Keratinocyte (primary cell): ENCODE results near the gene ZNF648. TPM values are rescaled to one million over a fixed set of nuclear protein-coding genes. Genes with fewer than 3 reads are reported as not detected.
A peak's percentile ranks its signal among the peaks of the same experiment; 100 is the strongest.

Experiments used
- DNase-seq: peaks from one replicate; pipeline ENCODE4 v3.0.0-alpha.2; 2011; ENCODE audit warnings: low read depth, missing footprints, low spot score
- FAIRE-seq: peaks from 2 replicates; lab custom pipeline; 2011; peaks lifted over from hg19 to GRCh38; lab: Jason Lieb, UNC
- H2AFZ ChIP-seq: 2 replicates; pipeline ENCODE4 v1.6.0; 2012; ENCODE audit warnings: low read length, control low read depth, inconsistent platforms; ENCODE audit not compliant: control insufficient read depth
- H3K27ac ChIP-seq: 2 replicates; pipeline ENCODE4 v1.5.1; 2011; ENCODE audit warnings: low read length; ENCODE audit not compliant: control insufficient read depth, insufficient read depth
- H3K27me3 ChIP-seq: 3 replicates; pipeline ENCODE4 v1.6.0; 2011; ENCODE audit warnings: low read length; ENCODE audit not compliant: control insufficient read depth, insufficient read depth; ENCODE audit errors: extremely low read depth
- H3K36me3 ChIP-seq, 2 experiments: 2 replicates in 1 of 2; 3 replicates in 1 of 2; pipeline ENCODE4 v1.5.1; 2011; ENCODE audit warnings: low read length in 2 of 2, mild to moderate bottlenecking in 1 of 2; ENCODE audit not compliant: control insufficient read depth in 2 of 2, insufficient read depth in 2 of 2; ENCODE audit errors: extremely low read depth in 1 of 2
- H3K4me1 ChIP-seq: 3 replicates; pipeline ENCODE4 v1.5.1; 2011; ENCODE audit warnings: low read length; ENCODE audit not compliant: control insufficient read depth, insufficient read depth; ENCODE audit errors: extremely low read depth
- H3K4me2 ChIP-seq: 3 replicates; pipeline ENCODE4 v1.6.0; 2011; ENCODE audit warnings: low read depth, low read length; ENCODE audit not compliant: control insufficient read depth, insufficient read depth; ENCODE audit errors: extremely low read depth
- H3K4me3 ChIP-seq, 3 experiments: fragments of 200-600 bp in 1 of 3; sonication (generic) in 1 of 3; 2 replicates in 2 of 3; 3 replicates in 1 of 3; pipeline ENCODE4 v1.5.1; 2011 to 2016; ENCODE audit warnings: low read length in 3 of 3, mild to moderate bottlenecking in 3 of 3, control low read depth in 2 of 3, inconsistent platforms in 1 of 3, low read depth in 1 of 3, mixed read lengths in 1 of 3, mixed run types in 1 of 3, moderate library complexity in 1 of 3; ENCODE audit not compliant: control insufficient read depth in 2 of 3, insufficient read depth in 2 of 3; ENCODE audit errors: extremely low read depth in 1 of 3
- H3K79me2 ChIP-seq: 2 replicates; pipeline ENCODE4 v1.6.0; 2012; ENCODE audit warnings: low read length; ENCODE audit not compliant: control insufficient read depth, insufficient read depth
- H3K9ac ChIP-seq: 3 replicates; pipeline ENCODE4 v1.6.0; 2011; ENCODE audit warnings: low read length; ENCODE audit not compliant: control insufficient read depth, insufficient read depth; ENCODE audit errors: extremely low read depth
- H3K9me1 ChIP-seq: 3 replicates; pipeline ENCODE4 v1.6.0; 2011; ENCODE audit warnings: low read length; ENCODE audit not compliant: control insufficient read depth, insufficient read depth; ENCODE audit errors: extremely low read depth
- H3K9me3 ChIP-seq: 2 replicates; pipeline ENCODE4 v1.5.1; 2012; ENCODE audit warnings: low read depth, low read length; ENCODE audit not compliant: control insufficient read depth
- H4K20me1 ChIP-seq: 3 replicates; pipeline ENCODE4 v1.6.0; 2011; ENCODE audit warnings: low read length; ENCODE audit not compliant: control insufficient read depth, insufficient read depth; ENCODE audit errors: extremely low read depth
- CTCF ChIP-seq, 3 experiments: IDR thresholded peaks in 1 of 3; conservative IDR thresholded peaks in 1 of 3; optimal IDR thresholded peaks in 1 of 3; 2 replicates in 2 of 3; 3 replicates in 1 of 3; pipeline versions ENCODE3 to v1.5.1; 2011; ENCODE audit warnings: low read length in 3 of 3, mild to moderate bottlenecking in 3 of 3, moderate library complexity in 2 of 3, control low read depth in 1 of 3, inconsistent platforms in 1 of 3; ENCODE audit not compliant: insufficient read depth in 2 of 3; ENCODE audit errors: extremely low read depth in 1 of 3
- EZH2 ChIP-seq: IDR thresholded peaks from one replicate; pipeline ENCODE4 v1.6.1; 2012; ENCODE audit warnings: inconsistent platforms, mild to moderate bottlenecking, low read length, moderate library complexity
- dilution Hi-C: fragments of 300-500 bp; cut with MboI; formaldehyde crosslinking; loops from one replicate; pipeline ENCODE4 v1.7.0; 2020; ENCODE audit warnings: low sequenced_read_pairs; ENCODE audit not compliant: extremely low pct_ligation_motif_present
- polyA plus RNA-seq, 5 experiments: library from polyadenylated mRNA; depleted of rRNA in 3 of 5; stranded (reverse) in 3 of 5; stranded (forward) in 1 of 5; unstranded in 1 of 5; fragments of >200 nt; gene quantifications; 1 replicate in 1 of 5; 2 replicates in 3 of 5; 3 replicates in 1 of 5; pipeline versions ENCODE4 v1.2.1 to v1.2.3, GENCODE V29; 2011 to 2012; ENCODE audit warnings: missing spikeins in 2 of 5, low read depth in 1 of 5, low replicate concordance in 1 of 5

Gene ZNF648
- polyA plus RNA-seq, 1 donor (not counting 4 experiments of a cell fraction or from before 2014, with no cell fraction given), result not detected

- Histone ChIP-seq H3K9me1 (no peaks in the 10 kb centered on the region), H3K27ac (no peak overlapping the region), H3K27me3 (no peaks in the 10 kb centered on the region), H2AFZ (no peak overlapping the region), H3K36me3 (no peaks in the 10 kb centered on the region), H3K4me1 (peaks cover 21% of the 10 kb centered on the region), H4K20me1 (no peaks in the 10 kb centered on the region), H3K79me2 (no peaks in the 10 kb centered on the region), H3K9ac (no peak overlapping the region), H3K4me3 (no peak overlapping the region), H3K4me2 (peak overlapping the region; percentile 53), H3K9me3 (no peaks in the 10 kb centered on the region)
- dilution Hi-C loops, result no loop called here
- DNase-seq, result no peak
- TF ChIP-seq CTCF (optimal IDR thresholded peaks at IDR 0.05 in 1 of 3, IDR thresholded peaks at IDR 0.05 in 1 of 3, conservative IDR thresholded peaks at IDR 0.05 in 1 of 3; ENCODE audit: extremely low read depth in 1 of 3, insufficient read depth in 2 of 3, low read length in 3 of 3) (no peak), EZH2 (no peak)
- FAIRE-seq, result no peak
Observed at GRCh38 chr1:182102043-182102416, 40.5 kb upstream of the ZNF648 start.

- Histone ChIP-seq H3K9me3 (no peaks in the 10 kb centered on the region), H3K4me2 (peak overlapping the region; percentile 53), H3K4me3 (peak overlapping the region in 2 of 3 experiments; percentile 25 to 26), H3K9ac (no peak overlapping the region), H3K79me2 (no peaks in the 10 kb centered on the region), H2AFZ (peak overlapping the region; percentile 2), H3K9me1 (no peaks in the 10 kb centered on the region), H3K4me1 (peaks cover 24% of the 10 kb centered on the region), H3K36me3 (no peaks in the 10 kb centered on the region), H4K20me1 (no peaks in the 10 kb centered on the region), H3K27me3 (no peaks in the 10 kb centered on the region), H3K27ac (no peak overlapping the region)
- DNase-seq, result peak; percentile 65
- dilution Hi-C loops, result no loop called here
- TF ChIP-seq EZH2 (no peak), CTCF (optimal IDR thresholded peaks at IDR 0.05 in 1 of 3, IDR thresholded peaks at IDR 0.05 in 1 of 3, conservative IDR thresholded peaks at IDR 0.05 in 1 of 3; ENCODE audit: extremely low read depth in 1 of 3, insufficient read depth in 2 of 3, low read length in 3 of 3) (no peak)
- peak; percentile 90 for FAIRE-seq
Observed at GRCh38 chr1:182101415-182102042, 40.0 kb upstream of the ZNF648 start.
